K562 treated with DMSO at 1 percent for 4 hours (cell line): ENCODE measurements around the gene SYDE1. TPM values are rescaled to one million over a fixed set of nuclear protein-coding genes. Genes with fewer than 3 reads are reported as not detected.

Source experiments
- total RNA-seq: library from RNA; unstranded; fragments of 300-600 nt; gene quantifications from 2 replicates; pipeline ENCODE4 v1.2.3, GENCODE V29; 2022; ENCODE audit not compliant: insufficient read depth

SYDE1 gene
- not detected in 2 replicates for total RNA-seq

GRCh38 chr19:15107061-15108010 lies at the start of gene SYDE1:
TSS of gene SYDE1 (plus strand) at chr19:15107401. CDS start at chr19:15107434, 33 bp downstream.

GRCh38 chr19:15081911-15082310 lies 25.3 kb upstream of the SYDE1 start, which contains the start of gene OR1I1:
TSS of gene OR1I1 (plus strand) at chr19:15082211. CDS start at chr19:15087066, 4,855 bp downstream.

Other genes starting within 250 kb of the SYDE1 start
- not detected in 2 replicates for gene OR7A17, start 221.3 kb upstream of the SYDE1 start, total RNA-seq
- not detected in 2 replicates for gene OR7C2, start 165.9 kb upstream of the SYDE1 start, total RNA-seq
- not detected in 2 replicates for gene SLC1A6, start 127.5 kb upstream of the SYDE1 start, total RNA-seq
- not detected in 2 replicates for gene CASP14, start 57.9 kb upstream of the SYDE1 start, total RNA-seq
- gene OR1I1, start 25.2 kb upstream of the SYDE1 start, total RNA-seq = not detected in 2 replicates
- gene NOTCH3, start 93.6 kb downstream of the SYDE1 start, total RNA-seq = 0.29 and 0.39 TPM in 2 replicates
- 0.47 TPM in 1 of 2 replicates, not detected in the other for gene EPHX3, start 125.0 kb downstream of the SYDE1 start, total RNA-seq
- gene BRD4, start 225.1 kb downstream of the SYDE1 start, total RNA-seq = 55.4 and 56.6 TPM in 2 replicates